Endothelial cell of umbilical vein (primary cell): ENCODE results near the gene ITPR2. TPM values are rescaled to one million over a fixed set of nuclear protein-coding genes. Genes with fewer than 3 reads are reported as not detected.
A peak's percentile ranks its signal among the peaks of the same experiment; 100 is the strongest.

ENCODE experiments used
- BruUV-seq: library from RNA; stranded (reverse); fragments of 400-500 nt; replicated peaks from 2 replicates; lab custom pipeline; 2021; lab: Mats Ljungman, UMichigan
- CTCF ChIA-PET: fragments of 300-600, 350-600 bp; sonication (Branson Sonifier 250); formaldehyde crosslinking; loops from one replicate; lab custom pipeline; 2021; ENCODE audit warnings: antibody characterized with exemption, inconsistent platforms; lab: Charles Lee
- POLR2A ChIA-PET: fragments of 300-600, 350-600 bp; sonication (Branson Sonifier 250); formaldehyde crosslinking; loops from one replicate; lab custom pipeline; 2021; ENCODE audit warnings: antibody characterized with exemption, inconsistent platforms; lab: Charles Lee
- DNase-seq: peaks from one replicate; pipeline ENCODE4 v3.0.0-alpha.2; 2011; ENCODE audit warnings: low read depth, low spot score
- FAIRE-seq: peaks from 2 replicates; lab custom pipeline; 2011; peaks lifted over from hg19 to GRCh38; lab: Jason Lieb, UNC
- H2AFZ ChIP-seq: 2 replicates; pipeline ENCODE4 v1.6.0; 2012; ENCODE audit warnings: low read depth, low read length, control low read depth, inconsistent platforms
- H3K27ac ChIP-seq: 2 replicates; pipeline ENCODE4 v1.5.1; 2011; ENCODE audit warnings: low read depth, mild to moderate bottlenecking, control low read depth, low read length, moderate library complexity; ENCODE audit not compliant: insufficient read depth
- H3K27me3 ChIP-seq, 2 experiments: 2 replicates each; pipeline versions ENCODE4 v1.6.0 to v1.6.1; 2011; ENCODE audit warnings: low read length in 2 of 2, mixed read lengths in 1 of 2; ENCODE audit not compliant: control insufficient read depth in 2 of 2, insufficient read depth in 2 of 2
- H3K36me3 ChIP-seq, 2 experiments: 2 replicates in 1 of 2; 3 replicates in 1 of 2; pipeline ENCODE4 v1.5.1; 2011; ENCODE audit warnings: low read length in 2 of 2, mild to moderate bottlenecking in 1 of 2, moderate library complexity in 1 of 2; ENCODE audit not compliant: control insufficient read depth in 2 of 2, insufficient read depth in 2 of 2; ENCODE audit errors: extremely low read depth in 1 of 2
- H3K4me1 ChIP-seq: 3 replicates; pipeline ENCODE4 v1.5.1; 2011; ENCODE audit warnings: mild to moderate bottlenecking, low read length; ENCODE audit not compliant: control insufficient read depth, insufficient read depth; ENCODE audit errors: extremely low read depth
- H3K4me2 ChIP-seq: 2 replicates; pipeline ENCODE4 v1.6.1; 2011; ENCODE audit warnings: low read length, control low read depth, mixed read lengths; ENCODE audit not compliant: insufficient read depth
- H3K4me3 ChIP-seq, 3 experiments: fragments of 200-600 bp in 1 of 3; sonication (generic), shearing (Covaris generic) in 1 of 3; replicated peaks in 1 of 3; 2 replicates each; pipeline ENCODE4 v1.5.1; 2011 to 2016; ENCODE audit warnings: control low read depth in 3 of 3, low read length in 3 of 3, mild to moderate bottlenecking in 2 of 3, inconsistent platforms in 1 of 3, low read depth in 1 of 3, moderate library complexity in 1 of 3; ENCODE audit not compliant: insufficient read depth in 1 of 3
- H3K79me2 ChIP-seq: 2 replicates; pipeline ENCODE4 v1.6.0; 2012; ENCODE audit warnings: low read length, inconsistent platforms; ENCODE audit not compliant: control insufficient read depth, insufficient read depth
- H3K9ac ChIP-seq: replicated peaks from 2 replicates; pipeline ENCODE3; 2011; ENCODE audit warnings: low read length, control low read depth; ENCODE audit not compliant: insufficient read depth; ENCODE audit errors: extremely low read depth
- H3K9me1 ChIP-seq: replicated peaks from 3 replicates; pipeline ENCODE4 v1.6.0; 2011; ENCODE audit warnings: mild to moderate bottlenecking, low read length; ENCODE audit not compliant: control insufficient read depth, insufficient read depth; ENCODE audit errors: extremely low read depth
- H3K9me3 ChIP-seq: replicated peaks from 2 replicates; pipeline ENCODE4 v1.5.1; 2012; ENCODE audit warnings: low read length, inconsistent platforms; ENCODE audit not compliant: control insufficient read depth, insufficient read depth
- H4K20me1 ChIP-seq: replicated peaks from 2 replicates; pipeline ENCODE3; 2011; ENCODE audit warnings: mild to moderate bottlenecking, low read length; ENCODE audit not compliant: control insufficient read depth, insufficient read depth; ENCODE audit errors: extremely low read depth
- CTCF ChIP-seq, 2 donors: IDR thresholded peaks; 1 replicate in 1 of 2; 2 replicates in 1 of 2; pipeline ENCODE4 v1.5.1; 2011; ENCODE audit warnings: low read length in 2 of 2, mild to moderate bottlenecking in 2 of 2, moderate library complexity in 2 of 2, control low read depth in 1 of 2, inconsistent platforms in 1 of 2, low read depth in 1 of 2; ENCODE audit not compliant: insufficient read depth in 1 of 2; ENCODE audit errors: extremely low read depth in 1 of 2
- EZH2 ChIP-seq: IDR thresholded peaks from 2 replicates; pipeline ENCODE4 v1.6.1; 2012; ENCODE audit warnings: borderline replicate concordance, low read depth, mild to moderate bottlenecking, moderate library complexity, low read length, inconsistent platforms; ENCODE audit not compliant: severe bottlenecking
- FOS ChIP-seq: IDR thresholded peaks from 2 replicates; pipeline ENCODE4 v1.6.1; 2011; ENCODE audit warnings: mild to moderate bottlenecking, low read length, moderate library complexity, borderline replicate concordance; ENCODE audit not compliant: insufficient read depth
- GATA2 ChIP-seq: IDR thresholded peaks from 2 replicates; pipeline ENCODE4 v1.7.0; 2011; ENCODE audit warnings: low read depth, mild to moderate bottlenecking, moderate library complexity, mixed read lengths, low read length; ENCODE audit not compliant: insufficient read length, insufficient read depth
- JUN ChIP-seq: IDR thresholded peaks from 2 replicates; pipeline ENCODE4 v1.6.1; 2011; ENCODE audit warnings: borderline replicate concordance, low read depth; ENCODE audit not compliant: insufficient read length, insufficient read depth
- MYC ChIP-seq: IDR thresholded peaks from one replicate; pipeline ENCODE4 v1.6.1; 2011; ENCODE audit warnings: mild to moderate bottlenecking, low read depth, low read length
- POLR2A ChIP-seq: IDR thresholded peaks from 2 replicates; pipeline ENCODE4 v1.6.1; 2012; ENCODE audit warnings: low read depth, mild to moderate bottlenecking, control low read depth, low read length
- POLR2AphosphoS5 ChIP-seq: IDR thresholded peaks from 2 replicates; pipeline ENCODE4 v1.6.1; 2012; ENCODE audit warnings: low read depth, mild to moderate bottlenecking, control low read depth, low read length, moderate library complexity; ENCODE audit not compliant: insufficient read depth
- dilution Hi-C: fragments of 300-500 bp; cut with MboI; formaldehyde crosslinking; loops from one replicate; pipeline ENCODE4 v1.15.0; 2019; ENCODE audit warnings: low sequenced_read_pairs; ENCODE audit not compliant: extremely low pct_ligation_motif_present
- intact Hi-C: fragments of 100-400 bp; cut with micrococcal nuclease; formaldehyde crosslinking; loops from one replicate; pipeline ENCODE4 v1.10.0; 2022
- polyA plus RNA-seq, 4 experiments: library from polyadenylated mRNA; depleted of rRNA in 3 of 4; stranded (reverse) in 3 of 4; unstranded in 1 of 4; fragments of >200 nt; gene quantifications; 2 replicates each; pipeline versions ENCODE4 v1.2.1 to v1.2.3, GENCODE V29; 2011 to 2012; ENCODE audit warnings: missing spikeins in 1 of 4
- total RNA-seq: library from RNA; stranded (reverse); gene quantifications from 2 replicates; pipeline ENCODE4 v1.2.3, GENCODE V29; 2021
- TF ChIP-seq, protein P1 (sequence below): IDR thresholded peaks from 2 replicates; pipeline ENCODE4 v1.6.1; 2011; ENCODE audit not compliant: insufficient read depth, insufficient read length

Gene ITPR2
- total and polyA plus RNA-seq, 2 donors (not counting 3 experiments of a cell fraction or from before 2014, with no cell fraction given): 16.2 to 86.8 TPM

- H3K79me2 ChIP-seq: no peaks in the 10 kb centered on the region
- POLR2A ChIA-PET: no interaction called here
- no peak overlapping the region for H3K4me3 ChIP-seq
- intact Hi-C loops: no loop called here
- no peaks in the 10 kb centered on the region for H4K20me1 ChIP-seq
- no peaks in the 10 kb centered on the region for H3K4me1 ChIP-seq
- H2AFZ ChIP-seq: no peak overlapping the region
- CTCF ChIA-PET: interaction anchor here (0.6 to 1.7 kb wide), 4 partner anchors 36 to 878 kb away, joined by 3 to 5 read pairs (median 4); no protein-coding TSS in a partner anchor
- DNase-seq: no peak
- no peaks in the 10 kb centered on the region for H3K27me3 ChIP-seq
- H3K9me1 ChIP-seq: no peaks in the 10 kb centered on the region
- H3K4me2 ChIP-seq: no peak overlapping the region
- peak; percentile 50 for FAIRE-seq
- H3K9ac ChIP-seq: no peak overlapping the region
- no TSS peak for BruUV-seq
- TF ChIP-seq MYC: no peak
- peaks cover 5 to 8% of the 10 kb centered on the region in 2 experiments for H3K36me3 ChIP-seq
- dilution Hi-C loops: no loop called here
- H3K27ac ChIP-seq: no peak overlapping the region
- H3K9me3 ChIP-seq: no peaks in the 10 kb centered on the region
These were observed 275.7 kb downstream of the ITPR2 start for GRCh38 chr12:26557326-26557725.

DNA sequence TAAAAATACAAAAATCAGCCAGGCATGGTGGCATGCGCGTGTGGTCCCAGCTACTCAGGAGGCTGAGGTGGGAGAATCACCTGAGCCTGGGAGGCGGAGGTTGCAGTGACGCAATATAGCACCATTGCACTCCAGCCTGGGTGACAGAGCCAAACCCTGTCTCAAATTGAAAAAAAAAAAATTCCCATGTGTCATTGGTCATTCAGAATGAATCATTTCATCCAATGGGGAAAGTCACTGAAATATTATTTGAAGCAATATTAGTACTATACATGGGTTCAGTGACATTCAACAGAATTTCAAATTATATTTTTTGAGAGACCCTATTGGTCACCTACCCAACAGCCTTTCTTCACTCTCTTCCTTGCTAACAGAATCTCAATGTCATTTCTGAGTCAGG, 276.1 kb downstream of the ITPR2 start:
- CTCF ChIA-PET: interaction anchor here (1.3 to 2.0 kb wide), 2 partner anchors 15 to 36 kb away, joined by 5 to 8 read pairs; no protein-coding TSS in a partner anchor
- H3K9me3 ChIP-seq: no peaks in the 10 kb centered on the region
- no peaks in the 10 kb centered on the region for H3K27me3 ChIP-seq
- H4K20me1 ChIP-seq: no peaks in the 10 kb centered on the region
- H3K9me1 ChIP-seq: no peaks in the 10 kb centered on the region
- H3K79me2 ChIP-seq: no peaks in the 10 kb centered on the region
- no peak overlapping the region for H2AFZ ChIP-seq
- POLR2A ChIA-PET: no interaction called here
- no peak overlapping the region for H3K27ac ChIP-seq
- intact Hi-C loops: no loop called here
- dilution Hi-C loops: no loop called here
- no TSS peak for BruUV-seq
- no peaks in the 10 kb centered on the region for H3K4me1 ChIP-seq
- no peak overlapping the region for H3K9ac ChIP-seq
- no peak for FAIRE-seq
- H3K36me3 ChIP-seq: peaks cover 5 to 8% of the 10 kb centered on the region in 2 experiments
- TF ChIP-seq JUN (no peak), POLR2A (no peak), GATA2 (no peak), EZH2 (no peak), FOS (no peak), MYC (no peak), POLR2AphosphoS5 (no peak), CTCF (IDR thresholded peaks at IDR 0.05; ENCODE audit: extremely low read depth in 1 of 2, insufficient read depth in 1 of 2, low read depth in 1 of 2, low read length in 2 of 2) (no peak)
- TF ChIP-seq, protein P1, sequence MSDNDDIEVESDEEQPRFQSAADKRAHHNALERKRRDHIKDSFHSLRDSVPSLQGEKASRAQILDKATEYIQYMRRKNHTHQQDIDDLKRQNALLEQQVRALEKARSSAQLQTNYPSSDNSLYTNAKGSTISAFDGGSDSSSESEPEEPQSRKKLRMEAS: no peak
- H3K4me3 ChIP-seq: no peak overlapping the region
- H3K4me2 ChIP-seq: no peak overlapping the region
- no peak for DNase-seq
